Sigmoid colon (tissue), 7 donors: Measurements from ENCODE around the gene SLC22A1. TPM values are rescaled to one million over a fixed set of nuclear protein-coding genes. Genes with fewer than 3 reads are reported as not detected.
"Not testable (repeated sequence)": the region's sequence is repeated elsewhere in the genome, so short reads cannot be mapped to it uniquely, and the experiment has no call there.

Experiments
- DNase-seq: peaks from one replicate; pipeline ENCODE4 v3.0.0-alpha.2; 2019
- H3K27ac ChIP-seq, 4 donors: fragments of 200-600 bp; sonication (generic); one replicate each; pipeline ENCODE4 v1.5.1; 2016 to 2019; ENCODE audit warnings: mild to moderate bottlenecking in 1 of 4
- H3K27me3 ChIP-seq, 3 donors: fragments of 200-600 bp; sonication (generic); one replicate each; pipeline ENCODE4 v1.5.1; 2019; ENCODE audit warnings: mild to moderate bottlenecking in 1 of 3
- H3K36me3 ChIP-seq, 4 donors: fragments of 200-600 bp; sonication (generic); one replicate each; pipeline ENCODE4 v1.5.1; 2016 to 2019
- H3K4me1 ChIP-seq, 4 donors: fragments of 200-600 bp; sonication (generic); one replicate each; pipeline ENCODE4 v1.5.1; 2017 to 2019
- H3K4me3 ChIP-seq, 4 donors: fragments of 200-600 bp; sonication (generic); one replicate each; pipeline ENCODE4 v1.5.1; 2017 to 2019; ENCODE audit warnings: mild to moderate bottlenecking in 2 of 4, moderate library complexity in 1 of 4
- H3K9me3 ChIP-seq, 4 donors: fragments of 200-600 bp in 3 of 4; sonication (generic) in 3 of 4; one replicate each; pipeline versions ENCODE4 v1.5.1 to v1.6.1; 2013 to 2019
- EP300 ChIP-seq, 4 donors: sonication (generic); formaldehyde crosslinking; IDR thresholded peaks; one replicate each; pipeline ENCODE4 v1.6.1; 2017; ENCODE audit warnings: antibody characterized with exemption in 4 of 4
- POLR2A ChIP-seq, 2 donors: fragments of 450-650 bp; IDR thresholded peaks; one replicate each; pipeline ENCODE4 v1.6.1; 2016; ENCODE audit warnings: antibody characterized with exemption in 2 of 2, mild to moderate bottlenecking in 2 of 2, moderate library complexity in 2 of 2
- POLR2AphosphoS5 ChIP-seq, 4 donors: sonication (generic); formaldehyde crosslinking; IDR thresholded peaks; one replicate each; pipeline ENCODE4 v1.6.1; 2017; ENCODE audit warnings: antibody characterized with exemption in 4 of 4
- WGBS, 2 donors: extraction: QIAGEN DNeasy Blood & Tissue Kit; methylation state at CpG; one replicate each; pipeline ENCODE4 v1.1.7; 2013; 5-methylcytosine and 5-hydroxymethylcytosine counted together
- intact Hi-C: fragments of 100-400 bp; cut with DNase I; formaldehyde crosslinking; loops from one replicate; pipeline ENCODE4 v1.15.1; 2023
- polyA plus RNA-seq, 3 donors: library from polyadenylated mRNA; stranded (reverse); fragments of 200-250 nt; gene quantifications; one replicate each; pipeline ENCODE4 v1.2.3, GENCODE V29; 2013
- total RNA-seq, 4 donors: library from RNA; depleted of rRNA; stranded (reverse); fragments of >200 nt; gene quantifications; one replicate each; pipeline ENCODE4 v1.1.0, GENCODE V29; 2016
- TF ChIP-seq, protein P1 (sequence below), 4 experiments: fragments of 450-650 bp in 3 of 4; fragments of 200-600 bp in 1 of 4; IDR thresholded peaks; one replicate each; pipeline ENCODE4 v1.5.1; 2016 to 2019; ENCODE audit warnings: antibody characterized with exemption in 4 of 4, mild to moderate bottlenecking in 3 of 4, moderate library complexity in 2 of 4
- donor health status: healthy with polysubstance abuse.
- donor health status: Bipolar disorder and iron deficiency.
- donor health status: healthy.

The SLC22A1 gene
- total and polyA plus RNA-seq, 7 donors, result 0.58 to 1.9 (median 1.0) TPM; not detected in 3

DNA sequence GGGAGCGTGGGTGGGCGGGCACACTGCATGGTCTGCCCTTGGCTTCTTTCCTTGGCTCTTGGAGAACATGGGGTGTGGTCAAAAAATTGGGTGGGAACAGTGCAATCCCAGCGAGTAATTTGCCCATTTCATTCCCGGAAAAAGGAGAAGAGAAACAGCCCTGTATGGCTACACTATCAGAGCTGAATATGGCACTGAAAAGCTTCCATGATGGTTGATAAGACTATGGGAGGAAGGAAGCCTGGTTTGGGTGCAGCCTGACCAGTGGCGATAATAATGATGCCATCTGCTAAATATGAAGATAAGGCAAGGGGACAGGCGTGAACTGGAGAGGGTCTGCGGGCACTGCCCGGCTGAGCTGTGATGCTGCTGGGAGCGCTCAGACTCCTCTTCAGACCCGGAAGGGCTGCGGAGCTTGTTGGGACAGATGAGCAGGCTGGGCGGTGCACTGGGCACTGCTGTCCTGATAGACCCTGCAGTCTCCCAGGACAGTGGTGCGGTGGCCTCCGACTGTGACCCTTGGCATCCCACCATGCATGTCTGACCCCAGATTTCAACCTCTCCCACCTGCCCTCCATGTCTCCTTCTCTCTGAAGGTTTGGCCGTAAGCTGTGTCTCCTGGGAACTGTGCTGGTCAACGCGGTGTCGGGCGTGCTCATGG, 10.2 kb downstream of the SLC22A1 start:
- TF ChIP-seq, protein P1, sequence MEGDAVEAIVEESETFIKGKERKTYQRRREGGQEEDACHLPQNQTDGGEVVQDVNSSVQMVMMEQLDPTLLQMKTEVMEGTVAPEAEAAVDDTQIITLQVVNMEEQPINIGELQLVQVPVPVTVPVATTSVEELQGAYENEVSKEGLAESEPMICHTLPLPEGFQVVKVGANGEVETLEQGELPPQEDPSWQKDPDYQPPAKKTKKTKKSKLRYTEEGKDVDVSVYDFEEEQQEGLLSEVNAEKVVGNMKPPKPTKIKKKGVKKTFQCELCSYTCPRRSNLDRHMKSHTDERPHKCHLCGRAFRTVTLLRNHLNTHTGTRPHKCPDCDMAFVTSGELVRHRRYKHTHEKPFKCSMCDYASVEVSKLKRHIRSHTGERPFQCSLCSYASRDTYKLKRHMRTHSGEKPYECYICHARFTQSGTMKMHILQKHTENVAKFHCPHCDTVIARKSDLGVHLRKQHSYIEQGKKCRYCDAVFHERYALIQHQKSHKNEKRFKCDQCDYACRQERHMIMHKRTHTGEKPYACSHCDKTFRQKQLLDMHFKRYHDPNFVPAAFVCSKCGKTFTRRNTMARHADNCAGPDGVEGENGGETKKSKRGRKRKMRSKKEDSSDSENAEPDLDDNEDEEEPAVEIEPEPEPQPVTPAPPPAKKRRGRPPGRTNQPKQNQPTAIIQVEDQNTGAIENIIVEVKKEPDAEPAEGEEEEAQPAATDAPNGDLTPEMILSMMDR (IDR thresholded peaks at IDR 0.05), result no peak

DNA sequence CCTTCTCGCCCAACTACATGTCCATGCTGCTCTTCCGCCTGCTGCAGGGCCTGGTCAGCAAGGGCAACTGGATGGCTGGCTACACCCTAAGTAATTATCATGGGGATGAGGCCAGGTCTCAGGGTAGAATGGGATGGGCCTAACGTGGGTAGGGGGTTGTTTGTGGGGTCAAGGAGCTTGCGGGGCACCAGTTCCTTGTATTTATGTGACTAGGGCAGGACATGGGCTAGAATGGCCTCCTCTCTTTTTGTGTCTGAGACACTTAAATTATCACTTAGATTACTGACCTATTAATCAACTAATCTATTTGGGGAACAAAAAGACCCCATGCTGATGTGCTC, 10.7 kb downstream of the SLC22A1 start:
- no peak for DNase-seq
- Histone ChIP-seq H3K27me3 (no peaks in the 10 kb centered on the region), H3K27ac (no peak overlapping the region), H3K9me3 (no peaks in the 10 kb centered on the region), H3K36me3 (no peaks in the 10 kb centered on the region), H3K4me1 (no peaks in the 10 kb centered on the region), H3K4me3 (no peak overlapping the region)
- WGBS, 2 donors, result 76 to 82% methylated on average over 4 of the region's 4 CpGs
- TF ChIP-seq POLR2A (IDR thresholded peaks at IDR 0.05), result no peak
- TF ChIP-seq POLR2AphosphoS5 (IDR thresholded peaks at IDR 0.05), result no peak
- TF ChIP-seq, protein P1 (IDR thresholded peaks at IDR 0.05), result no peak
- TF ChIP-seq EP300 (IDR thresholded peaks at IDR 0.05), result no peak
- intact Hi-C loops, result no loop called here

More for the DNA sequence above, 10.2 kb downstream of the SLC22A1 start:
- H3K27ac ChIP-seq, result no peak overlapping the region
- intact Hi-C loops, result no loop called here
- no peak for DNase-seq
- H3K4me1 ChIP-seq, result no peaks in the 10 kb centered on the region
- no peak overlapping the region for H3K4me3 ChIP-seq
- no peaks in the 10 kb centered on the region for H3K36me3 ChIP-seq
- H3K9me3 ChIP-seq, result no peaks in the 10 kb centered on the region
- WGBS, 2 donors, result 85 to 86% methylated on average over 19 of the region's 19 CpGs
- no peaks in the 10 kb centered on the region for H3K27me3 ChIP-seq

DNA sequence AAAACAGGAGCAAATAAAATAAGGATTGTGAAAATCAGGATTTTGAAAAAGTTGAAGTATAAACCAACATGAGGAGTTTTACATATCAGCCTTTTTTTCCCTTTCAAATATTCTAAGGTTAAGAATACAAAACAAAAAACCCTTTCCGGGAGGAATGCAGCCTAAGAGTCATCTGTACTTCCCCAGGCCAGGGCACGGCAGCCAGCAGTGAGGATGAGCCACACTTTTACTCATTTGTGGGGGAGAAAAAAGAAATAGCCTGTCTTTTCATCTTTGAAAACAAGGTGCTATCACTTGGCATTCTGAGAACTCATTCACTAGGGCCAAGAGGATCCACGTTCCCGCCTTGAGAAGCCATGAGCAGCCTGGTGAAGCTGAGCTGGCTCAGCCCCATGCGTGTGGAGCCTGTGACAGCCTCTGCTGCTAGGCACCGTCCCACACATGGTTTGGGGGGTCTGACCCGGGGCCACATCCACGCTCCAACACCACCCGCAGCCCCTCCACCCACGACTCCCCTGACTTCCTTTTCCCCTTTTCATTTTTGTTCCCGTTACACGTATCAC, 11.2 kb downstream of the SLC22A1 start:
- Histone ChIP-seq H3K36me3 (no peaks in the 10 kb centered on the region), H3K4me1 (peaks cover 0 to 2% (median 0%) of the 10 kb centered on the region in 4 donors), H3K27ac (no peak overlapping the region), H3K4me3 (no peak overlapping the region), H3K9me3 (no peaks in the 10 kb centered on the region), H3K27me3 (no peaks in the 10 kb centered on the region)
- 71 to 88% methylated on average over 12 of the region's 12 CpGs for whole genome bisulfite sequencing, 2 donors
- DNase-seq, result no peak
- intact Hi-C loops, result no loop called here
- no peak for TF ChIP-seq POLR2AphosphoS5 (IDR thresholded peaks at IDR 0.05)
- no peak for TF ChIP-seq EP300 (IDR thresholded peaks at IDR 0.05)
- TF ChIP-seq POLR2A (IDR thresholded peaks at IDR 0.05), result no peak
- TF ChIP-seq, protein P1 (IDR thresholded peaks at IDR 0.05), result no peak

DNA sequence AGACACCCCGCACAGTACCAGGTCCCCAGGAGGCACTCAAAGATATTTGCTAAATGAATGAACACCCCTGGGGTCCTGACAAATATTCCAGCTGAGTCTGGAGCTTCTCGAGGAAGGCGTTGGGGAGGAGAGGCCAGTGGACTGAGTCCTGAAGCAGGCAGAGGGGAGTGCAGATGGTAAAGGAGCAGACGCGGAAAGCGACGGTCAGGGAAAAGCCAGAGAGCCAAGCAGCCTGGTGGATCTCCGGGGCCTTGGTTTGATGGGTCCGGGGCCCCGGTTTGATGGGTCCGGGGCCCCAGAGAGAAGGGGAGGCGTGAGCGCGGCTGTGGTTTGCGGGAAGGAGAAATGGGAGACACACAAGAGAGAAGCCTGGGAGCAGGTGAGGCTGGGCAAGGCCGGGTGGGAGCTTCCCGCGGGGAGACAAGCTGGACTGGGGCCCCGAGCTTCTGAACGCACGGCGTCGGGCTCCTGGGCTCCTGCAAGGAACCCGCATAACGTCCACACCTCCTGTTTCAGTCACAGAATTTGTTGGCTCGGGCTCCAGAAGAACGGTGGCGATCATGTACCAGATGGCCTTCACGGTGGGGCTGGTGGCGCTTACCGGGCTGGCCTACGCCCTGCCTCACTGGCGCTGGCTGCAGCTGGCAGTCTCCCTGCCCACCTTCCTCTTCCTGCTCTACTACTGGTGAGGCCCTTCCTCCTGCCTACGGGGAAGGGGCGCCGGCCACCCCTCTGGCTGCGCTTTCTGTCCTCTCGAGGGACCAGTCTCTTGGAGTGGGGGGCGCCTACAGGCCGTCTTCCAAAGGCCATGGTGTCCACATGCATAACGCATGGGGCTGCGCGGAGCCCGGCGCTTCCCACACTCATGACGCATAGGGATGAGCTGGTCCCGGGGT, 12.1 kb downstream of the SLC22A1 start:
- no peak for DNase-seq
- Histone ChIP-seq H3K4me3 (no peak overlapping the region), H3K36me3 (no peaks in the 10 kb centered on the region), H3K4me1 (peaks cover 0 to 10% (median 5%) of the 10 kb centered on the region in 4 donors), H3K27me3 (no peaks in the 10 kb centered on the region), H3K9me3 (no peaks in the 10 kb centered on the region), H3K27ac (no peak overlapping the region)
- WGBS, 2 donors, result 93 to 95% methylated on average over 47 of the region's 47 CpGs
- TF ChIP-seq, protein P1 (IDR thresholded peaks at IDR 0.05), result no peak
- TF ChIP-seq POLR2A (IDR thresholded peaks at IDR 0.05), result no peak
- TF ChIP-seq EP300 (IDR thresholded peaks at IDR 0.05), result no peak
- no peak for TF ChIP-seq POLR2AphosphoS5 (IDR thresholded peaks at IDR 0.05)
- intact Hi-C loops, result no loop called here

DNA sequence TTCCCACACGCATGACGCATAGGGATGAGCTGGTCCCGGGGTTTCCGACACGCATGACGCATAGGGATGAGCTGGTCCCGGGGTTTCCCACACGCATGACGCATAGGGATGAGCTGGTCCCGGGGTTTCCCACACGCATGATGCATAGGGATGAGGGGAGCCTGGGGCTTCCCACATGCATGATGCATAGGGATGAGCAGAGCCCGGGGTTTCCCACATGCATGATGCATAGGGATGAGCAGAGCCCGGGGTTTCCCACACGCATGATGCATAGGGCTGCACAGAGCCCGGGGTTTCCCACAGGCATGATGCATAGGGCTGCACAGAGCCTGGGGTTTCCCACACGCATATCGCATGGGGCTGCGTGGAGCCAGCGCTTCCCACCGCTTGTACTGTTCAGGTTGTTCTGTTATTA, 12.7 kb downstream of the SLC22A1 start:
- H3K4me3 ChIP-seq, H3K9me3 ChIP-seq, DNase-seq, H3K27ac ChIP-seq, intact Hi-C loops, H3K27me3 ChIP-seq, H3K36me3 ChIP-seq: not testable (repeated sequence)
- WGBS, 2 donors, result 91 to 94% methylated on average over 20 of the region's 20 CpGs
- H3K4me1 ChIP-seq, result peaks cover 0 to 17% (median 12%) of the 10 kb centered on the region in 4 donors
